Measurements from ENCODE around the gene STMN1. TPM values are rescaled to one million over a fixed set of nuclear protein-coding genes. Genes with fewer than 3 reads are reported as not detected.
A peak's percentile ranks its signal among the peaks of the same experiment; 100 is the strongest.

The STMN1 gene
- total RNA-seq, 1 experiment from 2014 or later, result 418 TPM

DNA sequence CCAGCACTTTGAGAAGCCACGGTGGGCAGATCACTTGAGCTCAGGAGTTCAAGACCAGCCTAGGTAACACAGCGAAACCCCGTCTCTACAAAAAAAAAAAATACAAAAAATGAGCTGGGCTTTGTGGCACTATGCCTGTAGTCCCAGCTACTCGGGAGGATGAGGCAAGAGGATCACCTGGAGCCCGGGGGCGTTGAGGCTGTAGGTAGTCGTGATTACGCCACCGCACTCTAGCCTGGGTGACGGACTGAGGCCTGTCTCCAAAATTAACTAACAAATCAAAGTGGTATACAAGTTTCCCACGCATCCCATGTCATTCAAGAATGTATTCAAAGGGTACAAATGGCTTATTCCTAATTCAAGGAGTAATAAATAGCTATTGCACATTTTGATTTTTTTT is 49.4 kb downstream of the STMN1 start:
- H3K27ac Mint-ChIP-seq, result peak overlapping the region; percentile 91
- DNase-seq (ENCODE audit: low spot score) (no peak), ATAC-seq (no peak)
- no peaks in the 10 kb centered on the region for H3K9me3 Mint-ChIP-seq
- ChIA-PET CTCF (interaction anchor here (0.9 to 1.3 kb wide), 4 partner anchors 20 to 52 kb away, joined by 3 to 6 read pairs (median 4); no protein-coding TSS in a partner anchor), POLR2A (no interaction called here)
- H3K4me1 Mint-ChIP-seq, result peaks cover 14% of the 10 kb centered on the region
- H3K36me3 Mint-ChIP-seq, result no peaks in the 10 kb centered on the region
- TF ChIP-seq FOXK1 (CRISPR knock-in tag; IDR thresholded peaks at IDR 0.05) (no peak), ZNF219 (CRISPR knock-in tag; IDR thresholded peaks at IDR 0.05; ENCODE audit: borderline replicate concordance) (no peak), ZNF396 (CRISPR knock-in tag; IDR thresholded peaks at IDR 0.05; ENCODE audit: borderline replicate concordance) (no peak), SMAD3 (CRISPR knock-in tag; IDR thresholded peaks at IDR 0.05; ENCODE audit: borderline replicate concordance) (no peak), ZNF138 (CRISPR knock-in tag; conservative IDR thresholded peaks at IDR 0.05) (no peak), GABPB1 (CRISPR knock-in tag; IDR thresholded peaks at IDR 0.05) (no peak), ZNF416 (CRISPR knock-in tag; IDR thresholded peaks at IDR 0.05) (no peak), TEAD1 (CRISPR knock-in tag; IDR thresholded peaks at IDR 0.05) (no peak)
- TF ChIP-seq, protein P1, sequence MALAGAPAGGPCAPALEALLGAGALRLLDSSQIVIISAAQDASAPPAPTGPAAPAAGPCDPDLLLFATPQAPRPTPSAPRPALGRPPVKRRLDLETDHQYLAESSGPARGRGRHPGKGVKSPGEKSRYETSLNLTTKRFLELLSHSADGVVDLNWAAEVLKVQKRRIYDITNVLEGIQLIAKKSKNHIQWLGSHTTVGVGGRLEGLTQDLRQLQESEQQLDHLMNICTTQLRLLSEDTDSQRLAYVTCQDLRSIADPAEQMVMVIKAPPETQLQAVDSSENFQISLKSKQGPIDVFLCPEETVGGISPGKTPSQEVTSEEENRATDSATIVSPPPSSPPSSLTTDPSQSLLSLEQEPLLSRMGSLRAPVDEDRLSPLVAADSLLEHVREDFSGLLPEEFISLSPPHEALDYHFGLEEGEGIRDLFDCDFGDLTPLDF (CRISPR knock-in tag; IDR thresholded peaks at IDR 0.05), result no peak
- TF ChIP-seq, protein P2, sequence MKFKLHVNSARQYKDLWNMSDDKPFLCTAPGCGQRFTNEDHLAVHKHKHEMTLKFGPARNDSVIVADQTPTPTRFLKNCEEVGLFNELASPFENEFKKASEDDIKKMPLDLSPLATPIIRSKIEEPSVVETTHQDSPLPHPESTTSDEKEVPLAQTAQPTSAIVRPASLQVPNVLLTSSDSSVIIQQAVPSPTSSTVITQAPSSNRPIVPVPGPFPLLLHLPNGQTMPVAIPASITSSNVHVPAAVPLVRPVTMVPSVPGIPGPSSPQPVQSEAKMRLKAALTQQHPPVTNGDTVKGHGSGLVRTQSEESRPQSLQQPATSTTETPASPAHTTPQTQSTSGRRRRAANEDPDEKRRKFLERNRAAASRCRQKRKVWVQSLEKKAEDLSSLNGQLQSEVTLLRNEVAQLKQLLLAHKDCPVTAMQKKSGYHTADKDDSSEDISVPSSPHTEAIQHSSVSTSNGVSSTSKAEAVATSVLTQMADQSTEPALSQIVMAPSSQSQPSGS (CRISPR knock-in tag; IDR thresholded peaks at IDR 0.05; ENCODE audit: borderline replicate concordance, low read depth), result no peak
- TF ChIP-seq, protein P3, sequence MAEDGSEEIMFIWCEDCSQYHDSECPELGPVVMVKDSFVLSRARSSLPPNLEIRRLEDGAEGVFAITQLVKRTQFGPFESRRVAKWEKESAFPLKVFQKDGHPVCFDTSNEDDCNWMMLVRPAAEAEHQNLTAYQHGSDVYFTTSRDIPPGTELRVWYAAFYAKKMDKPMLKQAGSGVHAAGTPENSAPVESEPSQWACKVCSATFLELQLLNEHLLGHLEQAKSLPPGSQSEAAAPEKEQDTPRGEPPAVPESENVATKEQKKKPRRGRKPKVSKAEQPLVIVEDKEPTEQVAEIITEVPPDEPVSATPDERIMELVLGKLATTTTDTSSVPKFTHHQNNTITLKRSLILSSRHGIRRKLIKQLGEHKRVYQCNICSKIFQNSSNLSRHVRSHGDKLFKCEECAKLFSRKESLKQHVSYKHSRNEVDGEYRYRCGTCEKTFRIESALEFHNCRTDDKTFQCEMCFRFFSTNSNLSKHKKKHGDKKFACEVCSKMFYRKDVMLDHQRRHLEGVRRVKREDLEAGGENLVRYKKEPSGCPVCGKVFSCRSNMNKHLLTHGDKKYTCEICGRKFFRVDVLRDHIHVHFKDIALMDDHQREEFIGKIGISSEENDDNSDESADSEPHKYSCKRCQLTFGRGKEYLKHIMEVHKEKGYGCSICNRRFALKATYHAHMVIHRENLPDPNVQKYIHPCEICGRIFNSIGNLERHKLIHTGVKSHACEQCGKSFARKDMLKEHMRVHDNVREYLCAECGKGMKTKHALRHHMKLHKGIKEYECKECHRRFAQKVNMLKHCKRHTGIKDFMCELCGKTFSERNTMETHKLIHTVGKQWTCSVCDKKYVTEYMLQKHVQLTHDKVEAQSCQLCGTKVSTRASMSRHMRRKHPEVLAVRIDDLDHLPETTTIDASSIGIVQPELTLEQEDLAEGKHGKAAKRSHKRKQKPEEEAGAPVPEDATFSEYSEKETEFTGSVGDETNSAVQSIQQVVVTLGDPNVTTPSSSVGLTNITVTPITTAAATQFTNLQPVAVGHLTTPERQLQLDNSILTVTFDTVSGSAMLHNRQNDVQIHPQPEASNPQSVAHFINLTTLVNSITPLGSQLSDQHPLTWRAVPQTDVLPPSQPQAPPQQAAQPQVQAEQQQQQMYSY (CRISPR knock-in tag; IDR thresholded peaks at IDR 0.05), result no peak
- TF ChIP-seq, protein P4, sequence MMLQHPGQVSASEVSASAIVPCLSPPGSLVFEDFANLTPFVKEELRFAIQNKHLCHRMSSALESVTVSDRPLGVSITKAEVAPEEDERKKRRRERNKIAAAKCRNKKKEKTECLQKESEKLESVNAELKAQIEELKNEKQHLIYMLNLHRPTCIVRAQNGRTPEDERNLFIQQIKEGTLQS (CRISPR knock-in tag; conservative IDR thresholded peaks at IDR 0.05), result no peak
- TF ChIP-seq, protein P5, sequence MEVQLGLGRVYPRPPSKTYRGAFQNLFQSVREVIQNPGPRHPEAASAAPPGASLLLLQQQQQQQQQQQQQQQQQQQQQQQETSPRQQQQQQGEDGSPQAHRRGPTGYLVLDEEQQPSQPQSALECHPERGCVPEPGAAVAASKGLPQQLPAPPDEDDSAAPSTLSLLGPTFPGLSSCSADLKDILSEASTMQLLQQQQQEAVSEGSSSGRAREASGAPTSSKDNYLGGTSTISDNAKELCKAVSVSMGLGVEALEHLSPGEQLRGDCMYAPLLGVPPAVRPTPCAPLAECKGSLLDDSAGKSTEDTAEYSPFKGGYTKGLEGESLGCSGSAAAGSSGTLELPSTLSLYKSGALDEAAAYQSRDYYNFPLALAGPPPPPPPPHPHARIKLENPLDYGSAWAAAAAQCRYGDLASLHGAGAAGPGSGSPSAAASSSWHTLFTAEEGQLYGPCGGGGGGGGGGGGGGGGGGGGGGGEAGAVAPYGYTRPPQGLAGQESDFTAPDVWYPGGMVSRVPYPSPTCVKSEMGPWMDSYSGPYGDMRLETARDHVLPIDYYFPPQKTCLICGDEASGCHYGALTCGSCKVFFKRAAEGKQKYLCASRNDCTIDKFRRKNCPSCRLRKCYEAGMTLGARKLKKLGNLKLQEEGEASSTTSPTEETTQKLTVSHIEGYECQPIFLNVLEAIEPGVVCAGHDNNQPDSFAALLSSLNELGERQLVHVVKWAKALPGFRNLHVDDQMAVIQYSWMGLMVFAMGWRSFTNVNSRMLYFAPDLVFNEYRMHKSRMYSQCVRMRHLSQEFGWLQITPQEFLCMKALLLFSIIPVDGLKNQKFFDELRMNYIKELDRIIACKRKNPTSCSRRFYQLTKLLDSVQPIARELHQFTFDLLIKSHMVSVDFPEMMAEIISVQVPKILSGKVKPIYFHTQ (CRISPR knock-in tag; IDR thresholded peaks at IDR 0.05), result no peak
- TF ChIP-seq, protein P6, sequence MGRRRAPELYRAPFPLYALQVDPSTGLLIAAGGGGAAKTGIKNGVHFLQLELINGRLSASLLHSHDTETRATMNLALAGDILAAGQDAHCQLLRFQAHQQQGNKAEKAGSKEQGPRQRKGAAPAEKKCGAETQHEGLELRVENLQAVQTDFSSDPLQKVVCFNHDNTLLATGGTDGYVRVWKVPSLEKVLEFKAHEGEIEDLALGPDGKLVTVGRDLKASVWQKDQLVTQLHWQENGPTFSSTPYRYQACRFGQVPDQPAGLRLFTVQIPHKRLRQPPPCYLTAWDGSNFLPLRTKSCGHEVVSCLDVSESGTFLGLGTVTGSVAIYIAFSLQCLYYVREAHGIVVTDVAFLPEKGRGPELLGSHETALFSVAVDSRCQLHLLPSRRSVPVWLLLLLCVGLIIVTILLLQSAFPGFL (CRISPR knock-in tag; IDR thresholded peaks at IDR 0.05; ENCODE audit: borderline replicate concordance), result no peak
- TF ChIP-seq, protein P7, sequence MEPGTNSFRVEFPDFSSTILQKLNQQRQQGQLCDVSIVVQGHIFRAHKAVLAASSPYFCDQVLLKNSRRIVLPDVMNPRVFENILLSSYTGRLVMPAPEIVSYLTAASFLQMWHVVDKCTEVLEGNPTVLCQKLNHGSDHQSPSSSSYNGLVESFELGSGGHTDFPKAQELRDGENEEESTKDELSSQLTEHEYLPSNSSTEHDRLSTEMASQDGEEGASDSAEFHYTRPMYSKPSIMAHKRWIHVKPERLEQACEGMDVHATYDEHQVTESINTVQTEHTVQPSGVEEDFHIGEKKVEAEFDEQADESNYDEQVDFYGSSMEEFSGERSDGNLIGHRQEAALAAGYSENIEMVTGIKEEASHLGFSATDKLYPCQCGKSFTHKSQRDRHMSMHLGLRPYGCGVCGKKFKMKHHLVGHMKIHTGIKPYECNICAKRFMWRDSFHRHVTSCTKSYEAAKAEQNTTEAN (CRISPR knock-in tag; IDR thresholded peaks at IDR 0.05), result no peak
- TF ChIP-seq, protein P8, sequence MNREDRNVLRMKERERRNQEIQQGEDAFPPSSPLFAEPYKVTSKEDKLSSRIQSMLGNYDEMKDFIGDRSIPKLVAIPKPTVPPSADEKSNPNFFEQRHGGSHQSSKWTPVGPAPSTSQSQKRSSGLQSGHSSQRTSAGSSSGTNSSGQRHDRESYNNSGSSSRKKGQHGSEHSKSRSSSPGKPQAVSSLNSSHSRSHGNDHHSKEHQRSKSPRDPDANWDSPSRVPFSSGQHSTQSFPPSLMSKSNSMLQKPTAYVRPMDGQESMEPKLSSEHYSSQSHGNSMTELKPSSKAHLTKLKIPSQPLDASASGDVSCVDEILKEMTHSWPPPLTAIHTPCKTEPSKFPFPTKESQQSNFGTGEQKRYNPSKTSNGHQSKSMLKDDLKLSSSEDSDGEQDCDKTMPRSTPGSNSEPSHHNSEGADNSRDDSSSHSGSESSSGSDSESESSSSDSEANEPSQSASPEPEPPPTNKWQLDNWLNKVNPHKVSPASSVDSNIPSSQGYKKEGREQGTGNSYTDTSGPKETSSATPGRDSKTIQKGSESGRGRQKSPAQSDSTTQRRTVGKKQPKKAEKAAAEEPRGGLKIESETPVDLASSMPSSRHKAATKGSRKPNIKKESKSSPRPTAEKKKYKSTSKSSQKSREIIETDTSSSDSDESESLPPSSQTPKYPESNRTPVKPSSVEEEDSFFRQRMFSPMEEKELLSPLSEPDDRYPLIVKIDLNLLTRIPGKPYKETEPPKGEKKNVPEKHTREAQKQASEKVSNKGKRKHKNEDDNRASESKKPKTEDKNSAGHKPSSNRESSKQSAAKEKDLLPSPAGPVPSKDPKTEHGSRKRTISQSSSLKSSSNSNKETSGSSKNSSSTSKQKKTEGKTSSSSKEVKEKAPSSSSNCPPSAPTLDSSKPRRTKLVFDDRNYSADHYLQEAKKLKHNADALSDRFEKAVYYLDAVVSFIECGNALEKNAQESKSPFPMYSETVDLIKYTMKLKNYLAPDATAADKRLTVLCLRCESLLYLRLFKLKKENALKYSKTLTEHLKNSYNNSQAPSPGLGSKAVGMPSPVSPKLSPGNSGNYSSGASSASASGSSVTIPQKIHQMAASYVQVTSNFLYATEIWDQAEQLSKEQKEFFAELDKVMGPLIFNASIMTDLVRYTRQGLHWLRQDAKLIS (CRISPR knock-in tag; IDR thresholded peaks at IDR 0.05; ENCODE audit: borderline replicate concordance), result no peak
- TF ChIP-seq, protein P9, sequence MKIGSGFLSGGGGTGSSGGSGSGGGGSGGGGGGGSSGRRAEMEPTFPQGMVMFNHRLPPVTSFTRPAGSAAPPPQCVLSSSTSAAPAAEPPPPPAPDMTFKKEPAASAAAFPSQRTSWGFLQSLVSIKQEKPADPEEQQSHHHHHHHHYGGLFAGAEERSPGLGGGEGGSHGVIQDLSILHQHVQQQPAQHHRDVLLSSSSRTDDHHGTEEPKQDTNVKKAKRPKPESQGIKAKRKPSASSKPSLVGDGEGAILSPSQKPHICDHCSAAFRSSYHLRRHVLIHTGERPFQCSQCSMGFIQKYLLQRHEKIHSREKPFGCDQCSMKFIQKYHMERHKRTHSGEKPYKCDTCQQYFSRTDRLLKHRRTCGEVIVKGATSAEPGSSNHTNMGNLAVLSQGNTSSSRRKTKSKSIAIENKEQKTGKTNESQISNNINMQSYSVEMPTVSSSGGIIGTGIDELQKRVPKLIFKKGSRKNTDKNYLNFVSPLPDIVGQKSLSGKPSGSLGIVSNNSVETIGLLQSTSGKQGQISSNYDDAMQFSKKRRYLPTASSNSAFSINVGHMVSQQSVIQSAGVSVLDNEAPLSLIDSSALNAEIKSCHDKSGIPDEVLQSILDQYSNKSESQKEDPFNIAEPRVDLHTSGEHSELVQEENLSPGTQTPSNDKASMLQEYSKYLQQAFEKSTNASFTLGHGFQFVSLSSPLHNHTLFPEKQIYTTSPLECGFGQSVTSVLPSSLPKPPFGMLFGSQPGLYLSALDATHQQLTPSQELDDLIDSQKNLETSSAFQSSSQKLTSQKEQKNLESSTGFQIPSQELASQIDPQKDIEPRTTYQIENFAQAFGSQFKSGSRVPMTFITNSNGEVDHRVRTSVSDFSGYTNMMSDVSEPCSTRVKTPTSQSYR (CRISPR knock-in tag; IDR thresholded peaks at IDR 0.05), result no peak
- H3K4me3 Mint-ChIP-seq, result no peak overlapping the region
- H3K27me3 Mint-ChIP-seq (ENCODE audit: low read depth), result no peaks in the 10 kb centered on the region
